Activated CD4-positive, alpha-beta T cell treated with anti-CD3 and anti-CD28 coated beads, Interleukin-2, amount 10 ng/mL, durations not matched to agents 24 days and 14 days (primary cell): ENCODE results near the gene GLIPR1. TPM values are rescaled to one million over a fixed set of nuclear protein-coding genes. Genes with fewer than 3 reads are reported as not detected.
A peak's percentile ranks its signal among the peaks of the same experiment; 100 is the strongest.
"Not testable (repeated sequence)": the region's sequence is repeated elsewhere in the genome, so short reads cannot be mapped to it uniquely, and the experiment has no call there.

ENCODE experiments used
- DNase-seq: peaks from one replicate; pipeline ENCODE4 v3.0.0; 2022
- H3K27ac Mint-ChIP-seq: one replicate; pipeline ENCODE4 v1.8.0; 2022; ENCODE audit warnings: mild to moderate bottlenecking, mixed read lengths
- H3K27me3 Mint-ChIP-seq: one replicate; pipeline ENCODE4 v1.8.0; 2022; ENCODE audit warnings: mixed read lengths
- H3K36me3 Mint-ChIP-seq: one replicate; pipeline ENCODE4 v1.8.0; 2022; ENCODE audit warnings: low read depth, mild to moderate bottlenecking, mixed read lengths
- H3K4me1 Mint-ChIP-seq: one replicate; pipeline ENCODE4 v1.8.0; 2021; ENCODE audit warnings: mixed read lengths
- H3K4me3 Mint-ChIP-seq: one replicate; pipeline ENCODE4 v1.8.0; 2022; ENCODE audit warnings: mild to moderate bottlenecking, moderate library complexity, mixed read lengths
- H3K9me3 Mint-ChIP-seq: one replicate; pipeline ENCODE4 v1.8.0; 2021; ENCODE audit warnings: mixed read lengths
- intact Hi-C: fragments of 100-400 bp; cut with micrococcal nuclease; formaldehyde crosslinking; loops from one replicate; pipeline ENCODE4 v1.15.1; 2023
- total RNA-seq: library from RNA; stranded (reverse); gene quantifications from 2 replicates; pipeline ENCODE4 v1.2.3, GENCODE V29; 2022

Gene GLIPR1
- total RNA-seq, 1 donor from 2014 or later, result 5.3 TPM

GRCh38 chr12:75509621-75510020 is 29.1 kb downstream of the GLIPR1 start:
- Mint-ChIP-seq H3K27me3 (no peaks in the 10 kb centered on the region), H3K4me1 (peaks cover 34% of the 10 kb centered on the region), H3K4me3 (peak overlapping the region; percentile 98), H3K36me3 (peaks cover 32% of the 10 kb centered on the region), H3K27ac (peak overlapping the region; percentile 100), H3K9me3 (peaks cover 8% of the 10 kb centered on the region)
- intact Hi-C loops, result loop anchor here (2.0 to 10.0 kb wide), 5 partner anchors 21 to 1049 kb away; partner anchors contain the start of gene OSBPL8
- DNase-seq, result no peak

- H3K27me3 Mint-ChIP-seq, result peaks cover 3% of the 10 kb centered on the region
- peaks cover 31% of the 10 kb centered on the region for H3K4me1 Mint-ChIP-seq
- intact Hi-C loops, result loop anchor here (1.0 to 10.0 kb wide), 10 partner anchors 23 to 1047 kb away; partner anchors contain the start of genes GLIPR1, GLIPR1L2, NAP1L1 and OSBPL8
- DNase-seq, result peak; percentile 97
- peak within 1 kb of the TSS; percentile 98 for H3K4me3 Mint-ChIP-seq
- peak within 1 kb of the TSS; percentile 100 for H3K27ac Mint-ChIP-seq
- H3K36me3 Mint-ChIP-seq, result peaks cover 23% of the 10 kb centered on the region
- H3K9me3 Mint-ChIP-seq, result peaks cover 8% of the 10 kb centered on the region
Measured at GRCh38 chr12:75511116-75512048, 30.8 kb downstream of the GLIPR1 start, which contains the start of gene KRR1. Gene KRR1 (minus strand): TSS chr12:75511609. CDS start chr12:75511597, 12 bp downstream.

- not testable (repeated sequence) for DNase-seq, H3K9me3 Mint-ChIP-seq, H3K4me3 Mint-ChIP-seq, H3K36me3 Mint-ChIP-seq, H3K4me1 Mint-ChIP-seq, H3K27ac Mint-ChIP-seq
- intact Hi-C loops, result loop anchor here (10.0 kb wide), 2 partner anchors 194 to 294 kb away; no protein-coding TSS in a partner anchor
- H3K27me3 Mint-ChIP-seq, result peaks cover 29% of the 10 kb centered on the region
Measured at GRCh38 chr12:75521224-75521623, 40.7 kb downstream of the GLIPR1 start.

- not testable (repeated sequence) for H3K9me3 Mint-ChIP-seq, H3K36me3 Mint-ChIP-seq, H3K4me3 Mint-ChIP-seq, DNase-seq, H3K27ac Mint-ChIP-seq, H3K4me1 Mint-ChIP-seq
- intact Hi-C loops, result loop anchor here (10.0 kb wide), 2 partner anchors 193 to 293 kb away; no protein-coding TSS in a partner anchor
- H3K27me3 Mint-ChIP-seq, result peaks cover 34% of the 10 kb centered on the region
Measured at GRCh38 chr12:75522124-75522523, 41.6 kb downstream of the GLIPR1 start.

- Mint-ChIP-seq H3K4me3 (no peak overlapping the region), H3K27ac (no peak overlapping the region), H3K27me3 (peaks cover 35% of the 10 kb centered on the region), H3K4me1 (peaks cover 7% of the 10 kb centered on the region), H3K36me3 (no peaks in the 10 kb centered on the region), H3K9me3 (no peaks in the 10 kb centered on the region)
- no peak for DNase-seq
- intact Hi-C loops, result loop anchor here (5.0 to 10.0 kb wide), 7 partner anchors 112 to 932 kb away; partner anchors contain the start of gene BBS10
Measured at GRCh38 chr12:75525263-75525662, 44.7 kb downstream of the GLIPR1 start.

- Mint-ChIP-seq H3K27ac (peak overlapping the region; percentile 34), H3K4me1 (peaks cover 7% of the 10 kb centered on the region), H3K4me3 (no peak overlapping the region), H3K36me3 (no peaks in the 10 kb centered on the region), H3K9me3 (no peaks in the 10 kb centered on the region), H3K27me3 (peaks cover 34% of the 10 kb centered on the region)
- intact Hi-C loops, result loop anchor here (1.0 to 10.0 kb wide), 8 partner anchors 110 to 930 kb away; partner anchors contain the start of gene BBS10
- DNase-seq, result peak; percentile 74
Measured at GRCh38 chr12:75526655-75527511, 46.3 kb downstream of the GLIPR1 start.

GRCh38 chr12:75528272-75528671 is 47.7 kb downstream of the GLIPR1 start:
- H3K36me3 Mint-ChIP-seq, result no peaks in the 10 kb centered on the region

GRCh38 chr12:75528692-75529091 is 48.1 kb downstream of the GLIPR1 start:
- Mint-ChIP-seq H3K27ac (no peak overlapping the region), H3K4me3 (no peak overlapping the region), H3K4me1 (peaks cover 7% of the 10 kb centered on the region), H3K27me3 (peaks cover 32% of the 10 kb centered on the region), H3K36me3 (no peaks in the 10 kb centered on the region), H3K9me3 (no peaks in the 10 kb centered on the region)
- intact Hi-C loops, result loop anchor here (5.0 to 10.0 kb wide), 7 partner anchors 109 to 929 kb away; partner anchors contain the start of gene BBS10
- DNase-seq, result no peak

More at GRCh38 chr12:75528272-75528671, 47.7 kb downstream of the GLIPR1 start:
- H3K27ac Mint-ChIP-seq, result no peak overlapping the region
- DNase-seq, result no peak
- H3K4me1 Mint-ChIP-seq, result peaks cover 7% of the 10 kb centered on the region
- intact Hi-C loops, result loop anchor here (5.0 to 10.0 kb wide), 7 partner anchors 109 to 929 kb away; partner anchors contain the start of gene BBS10
- H3K4me3 Mint-ChIP-seq, result no peak overlapping the region
- H3K27me3 Mint-ChIP-seq, result peaks cover 29% of the 10 kb centered on the region
- H3K9me3 Mint-ChIP-seq, result no peaks in the 10 kb centered on the region

GRCh38 chr12:75529316-75529715 is 48.8 kb downstream of the GLIPR1 start:
- Mint-ChIP-seq H3K27me3 (peaks cover 34% of the 10 kb centered on the region), H3K4me3 (no peak overlapping the region), H3K9me3 (no peaks in the 10 kb centered on the region), H3K4me1 (peaks cover 7% of the 10 kb centered on the region), H3K36me3 (no peaks in the 10 kb centered on the region), H3K27ac (no peak overlapping the region)
- intact Hi-C loops, result loop anchor here (5.0 to 10.0 kb wide), 7 partner anchors 108 to 928 kb away; partner anchors contain the start of gene BBS10
- DNase-seq, result no peak

- no peak overlapping the region for H3K4me3 Mint-ChIP-seq
- peaks cover 7% of the 10 kb centered on the region for H3K4me1 Mint-ChIP-seq
- H3K9me3 Mint-ChIP-seq, result no peaks in the 10 kb centered on the region
- intact Hi-C loops, result loop anchor here (5.0 to 10.0 kb wide), 7 partner anchors 107 to 927 kb away; partner anchors contain the start of gene BBS10
- H3K36me3 Mint-ChIP-seq, result no peaks in the 10 kb centered on the region
- DNase-seq, result no peak
- H3K27ac Mint-ChIP-seq, result no peak overlapping the region
- peaks cover 36% of the 10 kb centered on the region for H3K27me3 Mint-ChIP-seq
Measured at GRCh38 chr12:75529826-75530225, 49.3 kb downstream of the GLIPR1 start.

- Mint-ChIP-seq H3K27me3 (peaks cover 28% of the 10 kb centered on the region), H3K4me3 (no peak overlapping the region), H3K36me3 (no peaks in the 10 kb centered on the region), H3K27ac (no peak overlapping the region), H3K9me3 (no peaks in the 10 kb centered on the region), H3K4me1 (no peaks in the 10 kb centered on the region)
- no peak for DNase-seq
- intact Hi-C loops, result no loop called here
Measured at GRCh38 chr12:75533239-75533638, 52.7 kb downstream of the GLIPR1 start.

- Mint-ChIP-seq H3K36me3 (no peaks in the 10 kb centered on the region), H3K27ac (no peak overlapping the region), H3K4me3 (no peak overlapping the region), H3K4me1 (no peaks in the 10 kb centered on the region), H3K9me3 (no peaks in the 10 kb centered on the region), H3K27me3 (peaks cover 42% of the 10 kb centered on the region)
- DNase-seq, result no peak
- intact Hi-C loops, result no loop called here
Measured at GRCh38 chr12:75539889-75540288, 59.3 kb downstream of the GLIPR1 start.

- Mint-ChIP-seq H3K4me1 (no peaks in the 10 kb centered on the region), H3K27me3 (peaks cover 47% of the 10 kb centered on the region), H3K4me3 (no peak overlapping the region), H3K36me3 (no peaks in the 10 kb centered on the region), H3K27ac (no peak overlapping the region), H3K9me3 (no peaks in the 10 kb centered on the region)
- intact Hi-C loops, result no loop called here
- DNase-seq, result no peak
Measured at GRCh38 chr12:75542942-75543341, 62.4 kb downstream of the GLIPR1 start.
